ENCODE data around the gene PHKB.

DNA sequence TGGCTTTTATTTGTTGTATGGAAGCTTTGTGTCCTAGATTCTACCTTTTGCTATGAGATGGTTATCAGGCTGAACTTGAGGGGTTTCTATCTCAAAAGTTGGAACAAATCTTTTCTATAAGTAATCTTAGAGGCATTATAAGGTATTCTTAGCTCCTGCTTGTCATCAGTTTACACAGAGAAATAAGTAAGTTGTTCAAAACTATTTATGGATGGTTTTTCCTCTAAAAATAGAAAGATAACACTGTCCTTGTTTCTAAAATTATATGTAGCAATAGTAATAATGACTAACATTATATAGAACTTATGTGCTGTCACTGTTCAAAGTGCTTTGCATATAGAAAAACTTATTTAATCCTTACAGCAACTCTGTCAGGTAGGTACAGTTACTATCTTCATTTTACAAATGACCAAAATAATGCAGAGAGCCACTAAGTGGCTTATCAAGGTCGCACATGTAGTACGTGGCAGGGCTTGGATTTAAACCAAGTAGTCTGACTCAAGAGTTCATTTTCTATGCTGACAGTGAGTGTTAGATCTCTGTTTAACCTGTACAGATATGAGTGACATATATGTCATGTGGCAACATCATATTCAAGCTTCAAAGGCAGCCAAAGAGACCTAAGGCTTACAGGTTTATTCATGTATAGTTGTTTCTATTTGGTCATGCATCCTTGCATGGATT, 59.0 kb downstream of the PHKB start:
- TF ChIP-seq POLR2A (IDR thresholded peaks at IDR 0.05; ENCODE audit: low read depth, low read length) (no peak), TAF1 (IDR thresholded peaks at IDR 0.05; ENCODE audit: borderline replicate concordance, low read depth, low read length) (no peak)

All from GM12892 (cell line).